Upper lobe of right lung (tissue), 1 donor: Measurements from ENCODE around the gene DNAJB2. TPM values are rescaled to one million over a fixed set of nuclear protein-coding genes. Genes with fewer than 3 reads are reported as not detected.

Experiments used
- ATAC-seq: fragments of 200-7000 bp; cut with Tn5 transposase; one replicate; pipeline ENCODE4 v1.9.1; 2020; ENCODE audit warnings: mild to moderate bottlenecking, moderate library complexity
- DNase-seq: peaks from one replicate; pipeline ENCODE4 v3.0.0-alpha.2; 2020
- H3K27ac ChIP-seq: fragments of 200-600 bp; one replicate; pipeline ENCODE4 v1.8.0; 2022
- H3K27me3 ChIP-seq: fragments of 200-600 bp; one replicate; pipeline ENCODE4 v1.8.0; 2022; ENCODE audit warnings: mild to moderate bottlenecking
- H3K36me3 ChIP-seq: fragments of 200-600 bp; one replicate; pipeline ENCODE4 v1.8.0; 2022
- H3K4me1 ChIP-seq: fragments of 200-600 bp; one replicate; pipeline ENCODE4 v1.8.0; 2022
- H3K4me3 ChIP-seq: fragments of 200-600 bp; one replicate; pipeline ENCODE4 v1.8.0; 2022; ENCODE audit warnings: mild to moderate bottlenecking
- H3K9me3 ChIP-seq: fragments of 200-600 bp; one replicate; pipeline ENCODE4 v1.8.0; 2022
- CTCF ChIP-seq: fragments of 200-600 bp; IDR thresholded peaks from one replicate; pipeline ENCODE4 v1.8.0; 2022; ENCODE audit warnings: antibody characterized with exemption
- intact Hi-C: fragments of 100-400 bp; cut with DNase I; formaldehyde crosslinking; loops from one replicate; pipeline ENCODE4 v1.11.0; 2022
- long read RNA-seq: library from polyadenylated mRNA; unstranded; transcript quantifications from one replicate; pipeline ENCODE4 v2.0.0, GENCODE V29; 2021
- total RNA-seq: library from RNA; stranded (reverse); fragmentation: NEBNext Ultra II Directional; extraction: Animal tissue kit (Norgen Biotek cat#: 25700); gene quantifications from one replicate; pipeline ENCODE4 v1.2.1, GENCODE V29; 2021
- donor health status: DM: no; HTN: yes; CAD: no; lungs with severe emphysema.

The DNAJB2 gene
- 79.4 TPM for total RNA-seq
- long read RNA-seq, transcript DNAJB2-201 (9 exons, 3,176 nt): major isoform, 5 of 14 reads
- long read RNA-seq, partial matches to known transcripts: 1 of 14 reads
- long read RNA-seq, other reads (novel, unspliced or antisense): 5 of 14 reads

- peak; percentile 7 for TF ChIP-seq CTCF
- intact Hi-C loops: no loop called here
- ATAC-seq: peak; percentile 96
Observed at GRCh38 chr2:219279151-219279915, at the start of gene DNAJB2. TSS of gene DNAJB2 (plus strand) at chr2:219279366. CDS start at chr2:219279834, 468 bp downstream.

GRCh38 chr2:219230059-219230540, 49.1 kb upstream of the DNAJB2 start:
- DNase-seq: peak; percentile 77
- peaks cover 57% of the 10 kb centered on the region for H3K36me3 ChIP-seq
- no peaks in the 10 kb centered on the region for H3K27me3 ChIP-seq
- peak; percentile 25 for ATAC-seq
- intact Hi-C loops: no loop called here
- H3K9me3 ChIP-seq: no peaks in the 10 kb centered on the region
- TF ChIP-seq CTCF: no peak
- peak overlapping the region; percentile 74 for H3K4me3 ChIP-seq
- H3K27ac ChIP-seq: peak overlapping the region; percentile 88
- peaks cover 27% of the 10 kb centered on the region for H3K4me1 ChIP-seq

More at GRCh38 chr2:219279151-219279915, at the start of gene DNAJB2:
- Histone ChIP-seq H3K4me3 (peak within 1 kb of the TSS; percentile 88), H3K27ac (peak within 1 kb of the TSS; percentile 99), H3K4me1 (peaks cover 20% of the 10 kb centered on the region), H3K36me3 (peaks cover 40% of the 10 kb centered on the region), H3K9me3 (no peaks in the 10 kb centered on the region), H3K27me3 (no peaks in the 10 kb centered on the region)
- DNase-seq: peak; percentile 99

GRCh38 chr2:219234331-219234730, 44.8 kb upstream of the DNAJB2 start:
- H3K36me3 ChIP-seq: peaks cover 75% of the 10 kb centered on the region
- no peaks in the 10 kb centered on the region for H3K9me3 ChIP-seq
- intact Hi-C loops: no loop called here
- TF ChIP-seq CTCF: no peak
- no peak for ATAC-seq
- no peak overlapping the region for H3K4me3 ChIP-seq
- no peak for DNase-seq
- peaks cover 9% of the 10 kb centered on the region for H3K4me1 ChIP-seq
- no peak overlapping the region for H3K27ac ChIP-seq
- H3K27me3 ChIP-seq: no peaks in the 10 kb centered on the region

GRCh38 chr2:219243291-219243761, 35.8 kb upstream of the DNAJB2 start:
- H3K9me3 ChIP-seq: no peaks in the 10 kb centered on the region
- H3K4me1 ChIP-seq: peaks cover 32% of the 10 kb centered on the region
- no peaks in the 10 kb centered on the region for H3K27me3 ChIP-seq
- no peak for TF ChIP-seq CTCF
- peaks cover 24% of the 10 kb centered on the region for H3K36me3 ChIP-seq
- ATAC-seq (peak; percentile 63), DNase-seq (peak; percentile 79)
- H3K27ac ChIP-seq: no peak overlapping the region
- peak overlapping the region; percentile 30 for H3K4me3 ChIP-seq
- intact Hi-C loops: no loop called here

- intact Hi-C loops: no loop called here
- H3K9me3 ChIP-seq: no peaks in the 10 kb centered on the region
- H3K27me3 ChIP-seq: no peaks in the 10 kb centered on the region
- H3K4me1 ChIP-seq: peaks cover 46% of the 10 kb centered on the region
- no peak for TF ChIP-seq CTCF
- no peak for ATAC-seq
- peak overlapping the region; percentile 96 for H3K27ac ChIP-seq
- no peak for DNase-seq
- peaks cover 22% of the 10 kb centered on the region for H3K36me3 ChIP-seq
- H3K4me3 ChIP-seq: peak overlapping the region; percentile 98
Observed at GRCh38 chr2:219244789-219245147, 34.4 kb upstream of the DNAJB2 start.
